Astrocyte of the hippocampus (primary cell): ENCODE results near the gene ZNF609.

Experiments
- DNase-seq: peaks from one replicate; pipeline ENCODE4 v3.0.0; 2011; ENCODE audit warnings: low read depth, low spot score

Gene ZNF609

DNA sequence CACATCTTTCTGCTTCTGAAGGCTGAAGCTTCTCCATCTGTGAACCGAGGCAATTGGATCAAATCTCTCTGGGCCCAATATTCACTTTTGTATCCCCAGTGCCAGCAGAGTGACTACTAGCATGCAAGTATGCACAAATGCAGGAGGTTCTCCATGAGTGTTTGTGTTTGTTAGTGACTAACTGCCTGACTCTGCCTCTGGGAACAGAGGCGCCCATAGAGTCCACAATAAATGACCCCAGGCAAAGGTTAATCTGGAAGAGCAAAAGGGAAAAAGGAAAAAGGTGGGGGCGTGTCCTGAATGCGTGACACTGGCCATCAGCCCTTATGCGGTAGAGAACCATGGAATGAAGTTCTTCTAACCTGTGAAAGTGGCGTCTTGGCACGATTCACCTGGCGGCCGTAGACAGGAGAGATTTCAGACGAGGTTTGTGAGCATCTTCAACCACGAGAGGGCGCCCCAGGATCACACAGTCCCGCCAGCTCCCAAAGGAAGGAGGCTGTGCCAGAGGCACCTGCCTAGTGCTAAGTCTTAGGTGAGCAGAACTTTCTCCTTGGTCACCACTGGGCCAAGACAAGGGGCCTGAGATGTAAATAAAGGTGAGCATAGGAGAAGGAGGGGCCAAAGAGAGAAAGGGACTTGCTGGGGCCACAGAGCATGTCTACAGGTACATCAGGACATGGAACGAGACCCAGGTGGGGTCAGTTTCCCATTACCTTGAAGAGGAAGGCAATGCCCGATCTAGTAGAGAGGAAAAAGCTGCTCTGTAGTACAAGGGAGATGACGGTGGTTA lies 270.8 kb downstream of the ZNF609 start:
- peak; percentile 89 for DNase-seq

DNA sequence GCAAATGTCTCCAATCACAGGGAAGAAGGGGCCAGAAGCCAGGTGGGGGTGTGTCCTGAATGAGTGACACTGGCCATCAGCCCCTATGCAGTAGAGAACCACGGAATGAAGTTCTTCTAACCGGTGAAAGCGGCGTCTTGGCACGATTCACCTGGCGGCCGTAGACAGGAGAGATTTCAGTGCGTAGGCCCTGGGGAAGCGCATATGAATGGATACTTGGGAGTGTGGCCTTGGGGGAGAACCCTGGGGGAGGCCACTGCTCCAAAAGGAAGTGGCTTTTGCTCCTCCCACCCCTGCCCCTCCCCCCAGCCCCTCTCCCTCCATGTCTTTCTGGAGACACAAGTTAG lies 271.4 kb downstream of the ZNF609 start:
- no peak for DNase-seq

DNA sequence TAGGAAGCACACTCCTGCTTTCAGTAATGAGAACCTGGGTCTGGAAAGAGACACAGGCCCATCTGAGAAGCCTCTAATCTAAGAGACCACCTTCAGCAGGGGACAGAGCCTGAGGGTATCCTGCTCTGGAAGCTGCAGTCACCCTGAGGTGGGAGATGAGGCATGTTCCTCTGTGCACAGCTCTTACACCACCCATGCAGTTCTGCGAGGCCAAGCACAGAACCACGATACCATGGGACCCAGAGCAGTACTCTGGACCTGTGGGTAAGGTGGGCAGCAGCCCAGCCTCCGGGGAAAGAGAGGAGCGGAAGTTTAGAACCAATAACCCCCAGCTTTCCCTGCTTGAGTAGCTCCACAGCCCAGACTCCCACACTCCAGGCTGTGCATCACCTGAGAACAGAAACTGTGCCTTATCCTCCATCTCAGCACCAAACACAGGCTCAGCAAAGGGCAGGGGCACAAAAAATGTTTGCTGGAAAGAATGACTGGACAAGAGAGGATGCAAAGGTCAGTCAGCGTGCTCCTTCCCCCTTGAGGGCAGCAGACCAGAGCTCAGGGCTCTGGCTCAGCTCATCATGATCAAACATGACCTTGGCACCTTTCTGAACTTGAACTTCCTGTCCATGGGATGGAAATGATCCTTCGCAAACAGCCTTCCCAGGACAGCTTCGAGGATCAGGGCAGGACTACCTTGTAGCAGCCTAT lies 271.9 kb downstream of the ZNF609 start:
- DNase-seq: no peak
